Measurements from ENCODE around the gene ZCCHC17.

Gene ZCCHC17

GRCh38 chr1:31396633-31397351 is 100.0 kb downstream of the ZCCHC17 start:
- no peak for DNase-seq

- DNase-seq = no peak
Measured at GRCh38 chr1:31397360-31398095, 100.7 kb downstream of the ZCCHC17 start.

- no peak for DNase-seq
Measured at GRCh38 chr1:31398246-31398645, 101.4 kb downstream of the ZCCHC17 start.

- DNase-seq = no peak
Measured at GRCh38 chr1:31399976-31400375, 103.1 kb downstream of the ZCCHC17 start.

GRCh38 chr1:31400393-31400792 is 103.6 kb downstream of the ZCCHC17 start:
- DNase-seq = no peak

GRCh38 chr1:31401241-31401640 is 104.4 kb downstream of the ZCCHC17 start:
- DNase-seq = no peak

GRCh38 chr1:31405578-31406245 is 108.9 kb downstream of the ZCCHC17 start:
- no peak for DNase-seq

- no peak for DNase-seq
Measured at GRCh38 chr1:31407029-31407626, 110.3 kb downstream of the ZCCHC17 start.

GRCh38 chr1:31408788-31409318 is 112.0 kb downstream of the ZCCHC17 start:
- DNase-seq = no peak

- DNase-seq = no peak
Measured at GRCh38 chr1:31409946-31410858, 113.4 kb downstream of the ZCCHC17 start.

- no peak for DNase-seq
Measured at GRCh38 chr1:31410871-31411270, 114.0 kb downstream of the ZCCHC17 start.

- DNase-seq = no peak
Measured at GRCh38 chr1:31412205-31412604, 115.4 kb downstream of the ZCCHC17 start.

GRCh38 chr1:31412732-31413404 is 116.0 kb downstream of the ZCCHC17 start, which contains the start of gene SERINC2:
Gene SERINC2, plus strand, starts transcription at chr1:31413213. Its CDS starts 53 bp downstream, at chr1:31413266.
- DNase-seq = no peak

GRCh38 chr1:31413405-31414001 is 116.7 kb downstream of the ZCCHC17 start:
- DNase-seq = no peak

All from NCI-H2081 treated with DMSO at 0.1 percent for 48 hours (cell line).